Mesothelial cell of epicardium (in vitro differentiated cells): ENCODE results near the gene FUT8. TPM values are rescaled to one million over a fixed set of nuclear protein-coding genes. Genes with fewer than 3 reads are reported as not detected.

Experiments
- DNase-seq, 2 experiments: peaks; one replicate each; pipeline ENCODE4 v3.0.0; 2021; ENCODE audit warnings: low spot score in 2 of 2; ENCODE audit not compliant: unreplicated experiment in 2 of 2
- H3K27ac Mint-ChIP-seq: 2 replicates; pipeline ENCODE4 v1.8.0; 2021; ENCODE audit warnings: mixed read lengths
- H3K27me3 Mint-ChIP-seq: 2 replicates; pipeline ENCODE4 v1.8.0; 2021; ENCODE audit warnings: low read depth, mixed read lengths
- H3K36me3 Mint-ChIP-seq: 2 replicates; pipeline ENCODE4 v1.8.0; 2021; ENCODE audit warnings: mixed read lengths
- H3K4me1 Mint-ChIP-seq: 2 replicates; pipeline ENCODE4 v1.8.0; 2021; ENCODE audit warnings: mixed read lengths
- H3K4me3 Mint-ChIP-seq: 2 replicates; pipeline ENCODE4 v1.8.0; 2021; ENCODE audit warnings: mild to moderate bottlenecking, moderate library complexity, mixed read lengths
- H3K9me3 Mint-ChIP-seq: 2 replicates; pipeline ENCODE4 v1.8.0; 2021; ENCODE audit warnings: mixed read lengths
- microRNA-seq: library from miRNA; unstranded; fragments of <30 nt; microRNA quantifications from one replicate; pipeline ENCODE4 v1.2.0, GENCODE V29; 2021; ENCODE audit warnings: inconsistent platforms, mixed read lengths
- total RNA-seq: library from RNA; stranded (reverse); gene quantifications from 3 replicates; pipeline ENCODE4 v1.2.1, GENCODE V29; 2021
- TF ChIP-seq, protein P1 (sequence below): fragments of 200-600 bp; sonication (generic); IDR thresholded peaks from one replicate; pipeline ENCODE4 v1.5.0; 2021; ENCODE audit warnings: antibody characterized with exemption; ENCODE audit not compliant: unreplicated experiment

FUT8 gene
- total RNA-seq, 1 donor from 2014 or later = 49.4 TPM

DNA sequence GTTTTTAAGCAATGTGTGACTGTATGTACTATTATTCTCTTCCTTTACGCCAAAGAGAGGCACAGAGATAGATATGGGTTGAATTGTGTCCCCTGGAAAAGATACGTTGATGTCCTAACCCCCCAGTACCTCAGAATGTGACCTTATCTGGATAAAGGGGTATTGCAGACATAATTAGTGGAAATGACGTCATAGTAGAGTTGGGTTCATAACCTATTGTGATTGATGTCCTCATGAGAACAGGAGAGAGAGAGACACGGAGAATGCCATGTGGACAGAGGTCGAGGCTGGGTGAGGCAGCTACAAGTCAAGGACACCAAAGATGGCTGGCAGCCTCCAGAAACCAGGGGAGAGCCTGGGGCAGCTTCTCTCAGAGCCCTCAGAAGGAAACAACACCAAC lies 376.3 kb downstream of the FUT8 start:
- DNase-seq = no peak
- Mint-ChIP-seq H3K27me3 (peaks cover 23% of the 10 kb centered on the region), H3K36me3 (no peaks in the 10 kb centered on the region), H3K9me3 (no peaks in the 10 kb centered on the region), H3K4me3 (no peak overlapping the region), H3K4me1 (no peaks in the 10 kb centered on the region), H3K27ac (no peak overlapping the region)
- TF ChIP-seq, protein P1, sequence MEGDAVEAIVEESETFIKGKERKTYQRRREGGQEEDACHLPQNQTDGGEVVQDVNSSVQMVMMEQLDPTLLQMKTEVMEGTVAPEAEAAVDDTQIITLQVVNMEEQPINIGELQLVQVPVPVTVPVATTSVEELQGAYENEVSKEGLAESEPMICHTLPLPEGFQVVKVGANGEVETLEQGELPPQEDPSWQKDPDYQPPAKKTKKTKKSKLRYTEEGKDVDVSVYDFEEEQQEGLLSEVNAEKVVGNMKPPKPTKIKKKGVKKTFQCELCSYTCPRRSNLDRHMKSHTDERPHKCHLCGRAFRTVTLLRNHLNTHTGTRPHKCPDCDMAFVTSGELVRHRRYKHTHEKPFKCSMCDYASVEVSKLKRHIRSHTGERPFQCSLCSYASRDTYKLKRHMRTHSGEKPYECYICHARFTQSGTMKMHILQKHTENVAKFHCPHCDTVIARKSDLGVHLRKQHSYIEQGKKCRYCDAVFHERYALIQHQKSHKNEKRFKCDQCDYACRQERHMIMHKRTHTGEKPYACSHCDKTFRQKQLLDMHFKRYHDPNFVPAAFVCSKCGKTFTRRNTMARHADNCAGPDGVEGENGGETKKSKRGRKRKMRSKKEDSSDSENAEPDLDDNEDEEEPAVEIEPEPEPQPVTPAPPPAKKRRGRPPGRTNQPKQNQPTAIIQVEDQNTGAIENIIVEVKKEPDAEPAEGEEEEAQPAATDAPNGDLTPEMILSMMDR = no peak

DNA sequence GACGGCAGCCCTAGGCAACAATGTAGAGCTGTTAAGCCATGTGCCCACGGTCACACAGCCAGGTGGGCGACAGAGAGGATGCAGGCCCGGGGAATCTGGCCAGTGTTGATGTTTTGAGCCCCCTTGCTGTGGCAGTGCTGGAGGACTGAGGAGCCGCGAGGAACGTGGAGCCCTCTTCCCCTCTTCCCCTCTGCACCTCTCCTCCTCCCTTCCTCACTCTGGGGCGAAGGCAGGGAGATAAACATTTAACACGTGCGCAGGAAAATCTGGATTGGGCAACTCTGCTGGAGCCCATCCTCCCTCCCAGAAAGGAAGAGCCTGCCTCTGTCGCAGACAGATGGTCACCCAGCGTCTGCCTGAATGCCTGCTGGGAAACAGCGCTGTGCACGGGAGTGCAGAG lies 376.8 kb downstream of the FUT8 start:
- H3K27me3 Mint-ChIP-seq = peaks cover 22% of the 10 kb centered on the region
- no peak overlapping the region for H3K27ac Mint-ChIP-seq
- H3K4me1 Mint-ChIP-seq = no peaks in the 10 kb centered on the region
- DNase-seq = no peak
- no peak overlapping the region for H3K4me3 Mint-ChIP-seq
- H3K36me3 Mint-ChIP-seq = no peaks in the 10 kb centered on the region
- H3K9me3 Mint-ChIP-seq = no peaks in the 10 kb centered on the region
- TF ChIP-seq, protein P1 = no peak

GRCh38 chr14:65790172-65790815 lies 377.8 kb downstream of the FUT8 start:
- DNase-seq = no peak
- H3K27me3 Mint-ChIP-seq = peaks cover 15% of the 10 kb centered on the region
- TF ChIP-seq, protein P1 = no peak
- no peak overlapping the region for H3K27ac Mint-ChIP-seq
- no peaks in the 10 kb centered on the region for H3K9me3 Mint-ChIP-seq
- H3K4me3 Mint-ChIP-seq = no peak overlapping the region
- H3K36me3 Mint-ChIP-seq = no peaks in the 10 kb centered on the region
- no peaks in the 10 kb centered on the region for H3K4me1 Mint-ChIP-seq

DNA sequence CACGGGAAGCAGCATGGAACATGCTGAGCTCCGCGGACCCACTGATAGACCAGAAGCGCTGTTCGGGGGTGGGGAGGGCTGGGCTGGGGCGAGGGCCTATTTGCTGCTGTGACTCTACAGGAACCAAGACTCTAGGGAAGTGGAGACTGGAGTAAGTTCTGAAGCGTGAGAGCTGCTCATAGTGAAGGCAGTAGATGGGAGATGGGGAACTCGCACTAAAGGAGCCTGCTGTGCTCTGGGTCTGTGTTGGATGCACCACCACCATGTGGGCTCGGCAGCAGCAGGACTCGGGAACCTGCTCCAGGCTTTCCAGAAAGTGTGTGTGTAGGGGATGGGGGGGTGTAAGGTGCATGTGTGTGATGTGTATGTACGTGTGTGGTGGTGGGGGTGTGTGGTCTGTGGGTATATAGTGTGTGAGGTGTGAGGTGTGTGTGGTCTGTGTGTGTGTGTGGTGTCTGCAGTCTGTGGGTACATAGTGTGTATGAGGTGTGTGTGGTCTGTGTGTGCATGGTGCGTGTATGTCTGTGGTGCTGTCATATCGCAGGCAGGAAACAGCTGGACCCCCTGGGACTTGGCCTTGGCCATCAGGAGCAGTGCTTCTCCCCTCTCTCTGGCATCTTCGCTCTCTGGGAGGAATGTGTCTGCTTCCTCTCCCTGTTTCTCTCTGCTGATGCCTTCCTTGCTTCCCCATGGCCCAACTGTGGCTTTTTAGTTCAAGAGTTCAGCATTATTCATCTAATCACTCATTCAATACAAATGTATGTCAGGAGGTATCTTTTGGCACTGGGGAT lies 378.9 kb downstream of the FUT8 start:
- Mint-ChIP-seq H3K27me3 (peaks cover 14% of the 10 kb centered on the region), H3K4me1 (no peaks in the 10 kb centered on the region), H3K9me3 (no peaks in the 10 kb centered on the region), H3K36me3 (no peaks in the 10 kb centered on the region), H3K27ac (no peak overlapping the region), H3K4me3 (no peak overlapping the region)
- TF ChIP-seq, protein P1 = no peak
- DNase-seq = no peak

GRCh38 chr14:65792208-65792905 lies 379.8 kb downstream of the FUT8 start:
- H3K36me3 Mint-ChIP-seq = no peaks in the 10 kb centered on the region
- no peak for DNase-seq
- no peak overlapping the region for H3K27ac Mint-ChIP-seq
- H3K9me3 Mint-ChIP-seq = no peaks in the 10 kb centered on the region
- TF ChIP-seq, protein P1 = no peak
- H3K4me3 Mint-ChIP-seq = no peak overlapping the region
- no peaks in the 10 kb centered on the region for H3K4me1 Mint-ChIP-seq
- H3K27me3 Mint-ChIP-seq = peaks cover 10% of the 10 kb centered on the region

Small RNAs within 50 kb of the gene (microRNA-seq; reads per million reads assigned to microRNA genes)
- gene MIR625 = not detected
